OCI-LY7 (cell line): Measurements from ENCODE around the gene ZNF786.

Experiments
- CTCF ChIP-seq: fragments of 200-600 bp; sonication (generic); conservative IDR thresholded peaks from 2 replicates; pipeline ENCODE4 v1.5.1; 2014; ENCODE audit warnings: mild to moderate bottlenecking, antibody characterized with exemption, low read length, moderate library complexity, mixed read lengths
- EZH2phosphoT487 ChIP-seq: fragments of 200-600 bp; sonication (generic); IDR thresholded peaks from 2 replicates; pipeline ENCODE4 v1.6.1; 2018; ENCODE audit warnings: low read depth, borderline replicate concordance, mild to moderate bottlenecking, mixed run types, antibody characterized with exemption, low read length, moderate library complexity, mixed read lengths

- TF ChIP-seq CTCF = no peak
- no peak for TF ChIP-seq EZH2phosphoT487
These were observed 39.6 kb downstream of the ZNF786 start for GRCh38 chr7:149050941-149051340.
